ENCODE measurements around the gene FRMPD2.
A peak's percentile ranks its signal among the peaks of the same experiment; 100 is the strongest.

FRMPD2 gene

DNA sequence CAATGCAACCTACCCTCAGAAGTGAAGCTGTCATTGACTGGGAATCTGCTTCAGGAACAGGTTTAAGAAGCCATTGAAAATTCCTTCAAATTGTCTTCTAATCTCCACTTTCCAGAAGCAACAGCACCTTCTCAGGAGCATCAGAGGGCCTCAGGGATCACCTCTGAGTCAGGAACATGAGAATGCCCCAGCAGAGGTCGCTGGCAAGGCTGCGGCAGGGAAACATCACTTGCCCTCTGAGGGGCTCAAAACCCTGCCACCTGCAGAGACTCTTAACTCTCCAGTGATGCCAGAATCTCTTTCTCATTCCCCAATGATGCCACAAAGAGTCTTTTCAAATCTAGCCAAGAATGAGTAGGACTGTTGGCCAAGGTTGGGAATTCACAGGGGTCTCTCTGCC, 26.1 kb upstream of the FRMPD2 start:
- H3K4me1 ChIP-seq = no peaks in the 10 kb centered on the region
- H3K9me3 ChIP-seq = no peaks in the 10 kb centered on the region
- no peak for DNase-seq (ENCODE audit: low spot score in 2 of 2)
- no peaks in the 10 kb centered on the region for H3K27me3 ChIP-seq (ENCODE audit: low read depth)
- no peak overlapping the region for H3K4me3 ChIP-seq
- in situ Hi-C loops (cut with MboI; ENCODE audit: low sequenced_read_pairs) = no loop called here
- H3K36me3 ChIP-seq (replicated peaks) = no peaks in the 10 kb centered on the region

DNA sequence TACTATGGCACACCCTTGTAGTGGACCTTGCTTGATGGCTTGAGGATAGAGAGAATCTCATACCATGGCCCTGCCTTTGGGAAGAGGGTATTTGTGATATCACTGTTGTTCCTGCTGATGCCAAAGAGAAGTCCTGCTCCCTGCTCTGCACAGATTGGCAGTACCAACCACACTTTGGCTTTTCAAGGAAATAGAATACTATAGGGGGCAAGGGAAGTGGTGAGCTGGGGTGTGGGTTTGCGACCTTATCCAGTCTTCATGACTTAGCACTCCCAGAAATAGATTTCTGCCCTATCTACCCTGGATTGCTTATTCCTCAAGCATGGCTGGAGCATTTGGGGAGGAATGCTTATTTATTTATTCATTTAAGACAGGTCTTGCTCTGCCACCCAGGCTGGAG, 25.2 kb upstream of the FRMPD2 start:
- no peaks in the 10 kb centered on the region for H3K36me3 ChIP-seq (replicated peaks)
- in situ Hi-C loops (cut with MboI; ENCODE audit: low sequenced_read_pairs) = no loop called here
- H3K4me3 ChIP-seq = no peak overlapping the region
- no peak for DNase-seq (ENCODE audit: low spot score in 2 of 2)
- H3K27me3 ChIP-seq (ENCODE audit: low read depth) = no peaks in the 10 kb centered on the region
- H3K9me3 ChIP-seq = no peaks in the 10 kb centered on the region
- no peaks in the 10 kb centered on the region for H3K4me1 ChIP-seq

DNA sequence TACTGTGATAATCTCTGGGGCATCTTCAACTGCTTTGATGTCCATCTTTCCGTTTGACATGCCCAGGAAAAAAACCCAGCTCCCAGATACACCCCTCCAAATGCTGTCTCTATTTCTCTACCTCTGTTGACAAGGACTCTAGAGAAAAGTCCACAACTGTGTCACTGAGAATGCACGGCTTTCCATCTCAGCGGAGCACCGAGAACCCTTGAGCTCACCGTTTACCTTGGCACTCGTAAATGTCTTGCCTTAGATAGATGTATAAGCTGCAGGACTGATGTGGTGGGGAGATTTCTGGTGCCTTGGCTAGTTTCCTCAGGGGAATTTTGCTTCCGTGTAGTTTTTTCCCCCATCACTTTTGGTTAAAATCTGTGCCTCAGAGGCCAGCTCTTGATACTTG, 24.6 kb upstream of the FRMPD2 start:
- H3K27me3 ChIP-seq (ENCODE audit: low read depth) = no peaks in the 10 kb centered on the region
- DNase-seq (ENCODE audit: low spot score in 2 of 2) = no peak
- H3K4me1 ChIP-seq = no peaks in the 10 kb centered on the region
- no peaks in the 10 kb centered on the region for H3K9me3 ChIP-seq
- H3K4me3 ChIP-seq = no peak overlapping the region
- in situ Hi-C loops (cut with MboI; ENCODE audit: low sequenced_read_pairs) = no loop called here
- H3K36me3 ChIP-seq (replicated peaks) = no peaks in the 10 kb centered on the region

DNA sequence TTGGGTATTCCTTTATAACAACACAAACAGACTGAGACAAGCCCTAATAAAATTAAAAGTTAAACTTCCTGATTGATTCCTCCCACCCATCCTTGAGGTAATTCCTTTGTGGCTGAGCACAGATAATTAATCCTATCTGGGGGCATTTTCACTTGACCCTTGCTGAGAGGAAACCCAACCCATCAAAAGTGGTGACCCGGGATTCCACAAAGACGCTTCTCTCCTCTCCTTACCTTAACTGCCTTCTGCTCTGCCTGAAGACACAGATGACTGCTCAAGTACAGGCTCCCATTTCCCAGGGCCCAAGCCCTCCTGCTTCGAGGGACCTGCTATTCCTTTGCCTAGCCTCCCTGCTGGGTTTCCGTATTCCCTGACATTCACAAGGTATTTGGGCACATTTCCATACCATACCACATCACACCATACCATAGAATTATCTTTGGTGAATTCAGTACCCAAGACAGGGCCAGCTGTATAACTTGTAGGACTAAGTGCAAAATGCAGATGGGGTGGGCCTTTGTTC, 22.1 kb upstream of the FRMPD2 start:
- H3K4me1 ChIP-seq = no peaks in the 10 kb centered on the region
- no peaks in the 10 kb centered on the region for H3K36me3 ChIP-seq (replicated peaks)
- DNase-seq (ENCODE audit: low spot score in 2 of 2) = no peak
- in situ Hi-C loops (cut with MboI; ENCODE audit: low sequenced_read_pairs) = no loop called here
- no peaks in the 10 kb centered on the region for H3K27me3 ChIP-seq (ENCODE audit: low read depth)
- H3K9me3 ChIP-seq = no peaks in the 10 kb centered on the region
- H3K4me3 ChIP-seq = no peak overlapping the region

DNA sequence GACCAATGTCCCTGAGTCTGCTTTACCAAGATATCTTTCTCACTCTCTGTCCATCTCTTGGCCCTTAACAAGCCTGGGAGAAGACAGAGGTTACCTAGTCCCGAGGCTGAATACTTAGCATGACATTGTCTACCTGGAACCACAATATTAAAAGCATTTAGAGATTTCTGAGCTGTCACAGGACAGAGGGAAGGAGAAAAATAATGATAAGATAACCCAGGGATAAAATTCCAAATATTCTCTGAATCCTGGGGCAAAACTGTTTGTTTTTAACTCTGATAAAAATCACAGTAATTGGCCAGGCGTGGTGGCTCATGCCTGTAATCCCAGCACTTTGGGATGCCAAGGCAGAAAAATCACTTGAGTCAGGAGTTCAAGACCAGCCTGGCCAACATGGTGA, 19.9 kb upstream of the FRMPD2 start:
- H3K9me3 ChIP-seq = no peaks in the 10 kb centered on the region
- in situ Hi-C loops (cut with MboI; ENCODE audit: low sequenced_read_pairs) = no loop called here
- no peaks in the 10 kb centered on the region for H3K4me1 ChIP-seq
- no peak overlapping the region for H3K4me3 ChIP-seq
- DNase-seq (ENCODE audit: low spot score in 2 of 2) = no peak
- no peaks in the 10 kb centered on the region for H3K36me3 ChIP-seq (replicated peaks)
- H3K27me3 ChIP-seq (ENCODE audit: low read depth) = no peaks in the 10 kb centered on the region

DNA sequence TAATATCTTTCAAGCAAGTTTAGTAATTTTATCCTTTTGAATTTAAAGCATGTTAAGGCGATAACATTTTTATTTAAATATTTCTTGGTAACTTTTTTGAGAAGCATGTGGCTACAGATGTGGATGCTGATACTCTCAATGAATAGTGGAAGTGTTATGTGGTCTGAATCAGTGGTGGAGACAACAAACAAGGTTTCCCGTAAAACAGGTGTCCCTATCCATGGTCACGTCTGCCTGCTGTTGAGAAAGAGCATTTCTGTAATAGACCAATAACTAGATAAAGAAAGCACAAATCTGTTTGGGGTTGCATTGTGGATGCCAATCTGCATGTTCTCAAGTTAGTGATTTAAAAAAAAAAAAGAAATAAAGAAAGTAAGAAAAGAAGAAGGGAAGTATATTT, 18.1 kb upstream of the FRMPD2 start:
- Histone ChIP-seq H3K36me3 (replicated peaks) (no peaks in the 10 kb centered on the region), H3K9me3 (no peaks in the 10 kb centered on the region), H3K4me1 (no peaks in the 10 kb centered on the region), H3K27me3 (ENCODE audit: low read depth) (no peaks in the 10 kb centered on the region), H3K4me3 (no peak overlapping the region)
- in situ Hi-C loops (cut with MboI; ENCODE audit: low sequenced_read_pairs) = no loop called here
- no peak for DNase-seq (ENCODE audit: low spot score in 2 of 2)

DNA sequence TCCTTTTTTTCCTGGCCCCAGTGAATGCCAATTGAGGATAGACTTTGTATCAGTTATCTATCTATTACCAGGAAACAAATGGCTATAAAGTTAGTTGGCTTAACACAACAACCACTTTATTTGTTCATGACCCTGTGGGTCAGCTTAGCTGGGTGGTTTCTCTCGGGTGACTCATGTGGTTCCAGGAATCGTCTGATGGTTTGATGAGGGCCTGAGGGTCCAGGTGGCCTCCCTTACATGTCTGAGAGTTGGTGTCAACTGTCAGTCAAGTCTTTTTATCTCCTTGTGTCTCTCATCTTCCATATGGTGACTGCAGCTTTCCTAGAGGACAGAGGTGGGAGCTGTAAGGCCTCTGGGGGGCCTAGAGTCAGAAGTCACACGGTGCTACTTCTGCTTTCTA, 16.7 kb upstream of the FRMPD2 start:
- DNase-seq (ENCODE audit: low spot score in 2 of 2) = no peak
- no peaks in the 10 kb centered on the region for H3K27me3 ChIP-seq (ENCODE audit: low read depth)
- in situ Hi-C loops (cut with MboI; ENCODE audit: low sequenced_read_pairs) = no loop called here
- no peak overlapping the region for H3K4me3 ChIP-seq
- H3K4me1 ChIP-seq = no peaks in the 10 kb centered on the region
- H3K9me3 ChIP-seq = no peaks in the 10 kb centered on the region
- no peaks in the 10 kb centered on the region for H3K36me3 ChIP-seq (replicated peaks)

DNA sequence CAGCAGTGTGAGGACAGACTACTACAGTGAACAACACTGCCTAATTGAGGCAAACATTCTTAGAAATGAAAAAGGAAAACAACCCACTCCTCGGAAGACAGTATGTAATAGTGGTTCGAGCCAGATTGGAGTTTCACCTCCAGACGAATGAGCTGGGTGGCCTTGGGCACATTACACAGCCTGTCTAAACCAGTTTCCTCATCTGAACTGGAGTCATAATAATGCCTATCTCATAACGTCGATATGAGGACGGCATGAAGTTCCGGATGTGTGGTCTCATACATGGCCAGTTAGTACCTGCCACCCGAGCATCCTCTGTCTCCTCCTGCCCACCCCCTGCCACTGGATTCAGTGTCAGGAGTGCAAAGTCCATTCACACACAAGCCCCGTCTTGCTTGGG, 15.8 kb upstream of the FRMPD2 start:
- Histone ChIP-seq H3K27me3 (ENCODE audit: low read depth) (no peaks in the 10 kb centered on the region), H3K9me3 (no peaks in the 10 kb centered on the region), H3K36me3 (replicated peaks) (no peaks in the 10 kb centered on the region), H3K4me1 (no peaks in the 10 kb centered on the region), H3K4me3 (no peak overlapping the region)
- no peak for DNase-seq (ENCODE audit: low spot score in 2 of 2)
- in situ Hi-C loops (cut with MboI; ENCODE audit: low sequenced_read_pairs) = no loop called here

DNA sequence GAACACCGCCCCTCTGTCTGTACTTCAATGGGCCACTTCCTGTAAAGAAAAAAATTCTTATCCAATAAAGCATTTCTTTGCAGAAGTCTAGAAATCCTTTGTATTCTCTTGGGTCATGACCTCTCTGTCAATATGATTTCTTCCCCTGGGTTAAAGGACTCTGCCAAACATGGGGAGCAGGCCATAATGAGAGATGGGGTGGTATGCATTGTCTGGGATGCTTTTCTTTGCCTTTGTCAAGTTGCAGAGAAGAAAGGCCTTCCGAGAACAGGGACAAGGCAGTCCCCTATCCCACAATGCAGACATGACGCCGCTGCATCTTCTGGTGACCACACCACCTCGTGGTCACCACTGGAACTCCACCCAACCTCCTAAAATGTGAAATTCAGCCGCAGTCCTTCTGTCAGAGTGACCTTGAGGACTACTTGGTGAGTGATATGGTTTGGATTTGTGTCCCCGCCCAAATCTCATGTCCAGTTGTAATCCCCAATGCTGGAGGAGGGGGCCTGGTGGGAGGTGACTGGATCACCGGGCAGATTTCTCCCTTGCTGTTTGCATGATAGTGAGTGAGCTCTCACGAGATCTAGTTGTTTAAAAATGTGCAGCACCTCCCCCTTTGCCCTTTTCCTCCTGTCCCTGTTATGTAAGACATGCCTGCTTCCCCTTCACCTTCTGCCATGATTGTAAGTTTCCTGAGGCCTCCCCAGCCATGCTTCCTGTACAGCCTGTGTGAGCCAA, 15.2 kb upstream of the FRMPD2 start:
- peak; percentile 39 to 75 for DNase-seq (ENCODE audit: low spot score in 2 of 2)
- Histone ChIP-seq H3K9me3 (no peaks in the 10 kb centered on the region), H3K36me3 (replicated peaks) (no peaks in the 10 kb centered on the region), H3K4me3 (no peak overlapping the region), H3K27me3 (ENCODE audit: low read depth) (no peaks in the 10 kb centered on the region), H3K4me1 (no peaks in the 10 kb centered on the region)
- in situ Hi-C loops (cut with MboI; ENCODE audit: low sequenced_read_pairs) = no loop called here

DNA sequence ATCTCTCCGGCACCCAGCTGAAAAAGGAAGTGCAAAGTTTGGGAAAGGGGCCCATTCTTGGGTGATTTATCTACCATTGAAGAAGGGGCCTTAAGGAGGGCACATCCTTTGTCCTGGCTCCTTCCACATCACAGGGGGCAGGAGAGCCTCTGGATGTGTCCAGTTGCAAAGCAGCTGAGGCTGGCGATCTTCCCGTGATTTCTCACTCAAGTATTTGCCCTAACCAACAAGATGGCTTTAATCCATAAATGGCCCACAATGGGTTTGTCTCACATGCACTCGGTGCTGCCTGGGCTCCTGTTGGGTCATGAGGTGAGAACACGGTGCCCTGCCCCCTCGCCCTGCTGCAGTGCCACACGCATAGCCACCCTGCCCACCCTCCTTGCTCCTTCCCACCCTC, 14.2 kb upstream of the FRMPD2 start:
- H3K4me3 ChIP-seq = no peak overlapping the region
- in situ Hi-C loops (cut with MboI; ENCODE audit: low sequenced_read_pairs) = no loop called here
- H3K4me1 ChIP-seq = no peaks in the 10 kb centered on the region

DNA sequence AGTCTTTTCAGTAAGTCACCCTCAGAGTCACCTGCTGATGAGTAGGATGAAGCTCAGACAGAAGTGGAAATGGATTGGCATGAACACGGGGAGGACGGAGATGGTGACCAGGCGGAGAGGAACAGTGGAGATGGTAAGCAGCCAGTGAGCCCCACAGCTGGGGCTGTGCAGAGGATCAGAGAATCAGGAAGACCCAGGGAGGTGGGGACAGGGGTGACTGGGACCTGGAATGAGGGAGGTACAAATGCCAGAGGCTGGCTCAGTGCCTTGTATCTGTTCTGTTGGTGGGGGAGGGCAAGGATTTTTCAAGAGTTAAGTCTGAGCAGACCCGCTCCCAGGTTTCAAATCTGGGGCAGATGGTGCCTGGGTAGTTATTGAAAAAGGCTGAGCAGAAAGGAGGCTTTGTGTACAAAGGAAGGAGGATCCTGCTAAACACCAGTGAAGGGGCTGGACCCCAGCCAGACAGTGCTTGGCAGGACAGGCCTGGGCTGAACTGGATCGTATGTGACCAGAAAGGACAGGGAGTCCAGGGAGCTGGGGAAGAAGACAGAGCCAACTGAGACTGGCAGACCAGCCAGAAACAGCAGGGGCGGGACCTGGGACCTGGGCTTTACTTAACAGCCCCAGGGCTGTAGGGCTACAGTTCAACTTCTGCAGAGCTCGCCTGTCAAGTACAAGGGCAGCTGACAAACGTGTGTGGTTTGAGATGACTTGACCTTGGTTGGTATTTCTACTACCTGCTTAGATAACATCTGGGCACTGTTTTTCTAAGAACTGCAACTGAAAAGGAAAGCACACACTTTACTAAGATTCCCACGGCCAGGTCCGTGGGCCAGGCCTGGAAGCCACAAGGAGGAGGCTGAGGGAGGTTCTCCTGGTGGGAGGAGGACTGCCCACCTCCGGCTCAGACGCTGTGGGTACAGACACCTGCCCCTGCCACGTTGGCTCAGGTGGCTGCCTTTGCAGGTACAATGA, 13.2 kb upstream of the FRMPD2 start:
- H3K36me3 ChIP-seq (replicated peaks) = no peaks in the 10 kb centered on the region
- no peaks in the 10 kb centered on the region for H3K27me3 ChIP-seq (ENCODE audit: low read depth)
- no peak for DNase-seq (ENCODE audit: low spot score in 2 of 2)
- H3K9me3 ChIP-seq = no peaks in the 10 kb centered on the region
- in situ Hi-C loops (cut with MboI; ENCODE audit: low sequenced_read_pairs) = no loop called here
- H3K4me3 ChIP-seq = no peak overlapping the region
- H3K4me1 ChIP-seq = no peaks in the 10 kb centered on the region

More for the DNA sequence above, 14.2 kb upstream of the FRMPD2 start:
- Histone ChIP-seq H3K9me3 (no peaks in the 10 kb centered on the region), H3K27me3 (ENCODE audit: low read depth) (no peaks in the 10 kb centered on the region), H3K36me3 (replicated peaks) (no peaks in the 10 kb centered on the region)
- DNase-seq (ENCODE audit: low spot score in 2 of 2) = no peak

DNA sequence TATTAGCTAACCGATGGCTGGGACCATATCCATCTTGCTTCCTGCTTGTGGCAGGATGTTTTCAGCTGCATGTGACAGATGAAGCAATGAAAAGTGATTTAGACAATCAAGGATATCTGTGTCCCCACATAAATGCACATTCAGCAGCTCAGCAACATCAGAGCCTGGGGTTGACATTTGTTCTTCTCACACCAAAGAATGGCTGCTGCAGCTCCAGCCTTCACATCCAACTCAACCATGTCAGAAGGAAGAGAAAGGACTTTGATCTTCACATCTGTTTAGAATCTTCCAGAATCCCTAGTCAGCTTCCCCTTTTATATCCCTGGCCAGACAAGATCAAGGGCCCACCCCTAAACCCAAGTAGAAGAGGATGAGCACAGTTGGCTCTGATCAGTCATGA, 11.9 kb upstream of the FRMPD2 start:
- Histone ChIP-seq H3K4me3 (no peak overlapping the region), H3K27me3 (ENCODE audit: low read depth) (no peaks in the 10 kb centered on the region), H3K36me3 (replicated peaks) (no peaks in the 10 kb centered on the region), H3K9me3 (no peaks in the 10 kb centered on the region), H3K4me1 (no peaks in the 10 kb centered on the region)
- in situ Hi-C loops (cut with MboI; ENCODE audit: low sequenced_read_pairs) = no loop called here
- no peak for DNase-seq (ENCODE audit: low spot score in 2 of 2)

DNA sequence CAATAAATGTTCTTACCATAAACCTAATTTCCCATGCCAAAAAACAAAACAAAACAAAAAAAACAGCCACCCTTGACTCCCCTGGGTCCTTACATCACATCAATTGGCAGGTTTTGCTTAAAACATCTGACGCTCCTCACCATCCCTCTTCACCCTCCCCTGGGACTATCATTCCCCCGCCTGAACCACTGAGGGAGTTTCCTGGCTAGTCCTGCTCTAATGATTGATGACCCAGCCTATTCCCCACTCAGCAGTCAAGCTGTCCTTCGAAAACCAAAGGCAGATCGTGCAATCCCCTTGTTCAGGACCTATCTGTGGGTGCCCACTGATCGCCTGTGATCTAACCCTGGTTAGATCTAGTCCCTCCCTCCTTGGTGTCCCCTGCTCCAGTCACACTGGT, 11.2 kb upstream of the FRMPD2 start:
- Histone ChIP-seq H3K27me3 (ENCODE audit: low read depth) (no peaks in the 10 kb centered on the region), H3K9me3 (no peaks in the 10 kb centered on the region), H3K4me3 (no peak overlapping the region), H3K36me3 (replicated peaks) (no peaks in the 10 kb centered on the region), H3K4me1 (no peaks in the 10 kb centered on the region)
- in situ Hi-C loops (cut with MboI; ENCODE audit: low sequenced_read_pairs) = no loop called here
- DNase-seq (ENCODE audit: low spot score in 2 of 2) = no peak

DNA sequence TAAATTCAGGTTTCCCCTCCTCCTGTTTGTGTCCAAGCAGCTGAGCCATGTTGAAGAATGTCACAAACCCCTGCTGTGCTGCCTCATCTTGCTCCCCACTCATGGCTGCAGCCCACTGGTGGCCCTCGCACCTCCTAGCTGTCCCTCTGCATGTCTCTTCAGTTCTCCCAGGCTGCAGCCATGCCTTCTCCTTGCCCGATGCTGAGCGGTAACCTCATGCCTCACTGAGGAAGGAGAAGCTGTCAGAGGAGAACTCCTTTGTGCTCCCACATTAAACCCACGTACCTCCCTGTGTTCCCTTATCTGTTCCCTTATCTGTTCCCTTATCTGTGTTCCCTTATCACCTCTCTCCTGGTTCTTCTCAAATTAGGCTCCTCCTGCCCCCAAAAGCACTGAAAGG, 10.3 kb upstream of the FRMPD2 start:
- Histone ChIP-seq H3K9me3 (no peaks in the 10 kb centered on the region), H3K27me3 (ENCODE audit: low read depth) (no peaks in the 10 kb centered on the region), H3K36me3 (replicated peaks) (no peaks in the 10 kb centered on the region), H3K4me1 (no peaks in the 10 kb centered on the region), H3K4me3 (no peak overlapping the region)
- no peak for DNase-seq (ENCODE audit: low spot score in 2 of 2)
- in situ Hi-C loops (cut with MboI; ENCODE audit: low sequenced_read_pairs) = no loop called here

All from HAP-1 (cell line).